T-helper 2 cell (primary cell): ENCODE data around the gene ELK4.

Experiments
- DNase-seq, 5 experiments: peaks; one replicate each; pipeline versions ENCODE4 v3.0.0 to v3.0.0-alpha.2; 2012 to 2022

The ELK4 gene

GRCh38 chr1:205626216-205626615 is 5.6 kb downstream of the ELK4 start:
- DNase-seq, result no peak

DNA sequence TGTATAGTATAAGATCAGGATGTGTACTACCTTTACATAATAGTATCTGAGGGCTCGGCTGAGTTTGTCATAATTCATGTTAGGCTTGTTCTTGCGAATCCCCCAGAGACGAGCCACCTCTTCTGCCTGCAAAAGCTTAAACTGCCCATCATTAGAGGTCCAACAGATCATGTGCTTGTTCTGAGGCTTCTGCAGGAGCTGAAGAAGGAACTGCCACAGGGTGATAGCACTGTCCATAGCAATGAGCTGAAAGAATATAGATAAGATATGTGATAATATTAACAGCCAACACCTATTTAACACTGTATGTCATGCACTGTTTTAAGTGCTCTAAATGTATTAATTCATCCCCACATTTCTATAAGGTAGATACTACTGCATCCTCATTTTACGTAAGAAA is 8.2 kb downstream of the ELK4 start:
- DNase-seq, result no peak

DNA sequence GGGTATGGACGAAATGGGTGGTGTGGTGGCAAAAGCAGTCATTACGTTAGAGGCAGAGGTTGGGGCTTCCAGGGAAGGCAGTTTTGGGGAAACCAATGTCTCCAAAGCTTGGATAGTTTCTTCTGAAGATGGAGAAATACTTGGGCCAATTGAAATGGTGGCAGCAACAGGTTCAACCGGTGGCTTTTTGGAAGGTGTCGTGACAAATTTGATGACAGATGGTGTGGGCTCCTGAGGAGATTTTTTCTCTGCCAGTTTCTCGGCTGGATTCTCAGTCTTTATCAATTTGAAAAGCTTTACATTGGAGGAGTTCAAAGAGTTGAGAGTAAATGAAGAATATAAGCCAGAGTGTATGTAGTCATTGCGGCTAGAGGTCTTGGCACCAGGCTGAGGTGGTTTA is 11.5 kb downstream of the ELK4 start:
- DNase-seq, result no peak

GRCh38 chr1:205619376-205619775 is 12.4 kb downstream of the ELK4 start:
- DNase-seq, result no peak

- no peak for DNase-seq
Measured at GRCh38 chr1:205616563-205617293, 15.1 kb downstream of the ELK4 start.

GRCh38 chr1:205615789-205616188 is 16.0 kb downstream of the ELK4 start:
- DNase-seq, result no peak

DNA sequence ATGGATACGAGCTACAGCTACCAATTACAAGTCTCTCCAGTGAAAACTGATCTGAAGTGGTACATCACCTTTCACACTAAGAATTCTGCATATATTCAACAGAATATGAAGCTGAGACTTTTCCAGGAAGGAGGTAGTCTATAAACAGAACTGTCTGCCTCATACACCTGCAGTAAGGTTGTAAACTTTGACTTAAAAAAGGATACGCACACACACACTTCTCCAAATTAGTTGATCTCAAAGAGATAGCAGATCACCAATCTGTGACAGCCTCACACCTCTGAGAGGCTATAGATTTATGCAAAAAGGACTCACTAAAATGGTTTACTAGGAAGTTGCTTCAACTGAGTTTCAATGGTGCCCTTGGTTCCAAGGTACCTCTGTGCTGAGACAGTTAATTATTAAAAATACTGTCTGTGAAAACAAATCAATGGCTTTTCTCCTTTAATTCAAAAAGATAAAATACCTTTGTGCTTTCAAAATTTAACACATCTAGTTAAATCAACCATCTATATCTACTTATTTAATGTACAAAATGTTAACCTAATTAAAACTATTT is 17.9 kb downstream of the ELK4 start:
- no peak for DNase-seq

DNA sequence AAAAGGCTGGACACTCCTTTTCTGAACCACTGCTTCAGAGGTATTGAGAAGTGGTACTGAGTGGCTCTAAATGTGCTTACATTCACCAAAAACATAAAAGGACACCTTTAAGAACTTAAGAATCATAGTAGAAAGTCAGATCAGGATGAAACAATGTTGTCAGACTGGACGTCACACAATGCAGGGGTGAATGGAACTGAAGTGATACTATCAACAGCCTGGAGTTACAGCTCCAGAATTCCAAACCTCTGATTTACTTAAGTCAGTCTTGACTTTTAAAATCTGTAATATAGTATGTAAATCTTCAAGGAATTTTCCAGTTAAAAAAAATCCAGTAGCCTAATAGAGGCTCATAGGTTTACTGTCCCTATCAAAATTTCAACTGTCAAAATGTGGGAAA is 19.3 kb downstream of the ELK4 start:
- DNase-seq, result no peak

GRCh38 chr1:205612104-205612503 is 19.7 kb downstream of the ELK4 start:
- DNase-seq, result no peak

DNA sequence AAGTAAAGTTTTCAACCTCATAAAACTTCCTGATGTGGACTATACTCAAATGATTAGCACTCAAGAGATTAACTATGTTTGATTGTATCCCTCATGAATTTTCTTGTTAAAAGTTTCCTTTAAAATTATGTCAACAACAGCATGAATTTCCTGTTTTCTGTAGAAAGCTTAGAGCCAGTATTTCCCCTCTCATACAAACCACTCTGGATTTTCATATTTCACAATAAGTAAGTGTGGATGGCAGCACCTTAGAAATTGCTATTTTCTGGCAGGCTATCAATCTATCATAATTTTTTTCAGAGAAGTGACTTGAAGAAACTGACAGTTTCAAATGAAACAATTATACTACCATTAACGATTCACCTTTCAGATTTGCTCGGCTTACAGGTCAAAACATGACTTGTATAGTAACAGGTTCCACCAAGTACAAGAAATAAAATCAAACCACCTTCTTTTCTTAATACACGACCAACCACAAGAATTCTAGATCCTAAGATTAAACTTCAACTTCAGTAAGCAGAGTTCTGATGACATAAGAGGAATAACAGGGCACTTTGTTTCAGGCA is 20.8 kb downstream of the ELK4 start:
- peak in 1 of 5 experiments; percentile 46 for DNase-seq

DNA sequence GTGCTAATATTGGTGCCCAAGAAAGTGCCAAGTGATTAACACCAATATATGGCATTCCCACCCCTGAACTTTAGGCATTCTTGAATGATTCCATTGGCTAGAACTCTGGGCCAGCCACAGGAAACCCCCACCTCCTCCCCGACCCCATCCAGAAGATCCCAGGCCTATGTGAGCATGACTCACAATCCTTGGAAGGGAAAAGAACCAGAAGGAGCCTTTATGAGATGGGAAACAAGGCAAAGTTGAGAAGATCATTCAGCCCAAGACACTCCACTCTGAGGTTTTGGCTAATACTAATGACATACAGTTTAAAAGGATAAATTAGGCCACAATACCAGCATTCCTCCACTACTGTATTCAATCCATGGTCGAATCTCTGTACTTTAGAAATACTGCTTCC is 21.8 kb downstream of the ELK4 start:
- DNase-seq, result no peak

DNA sequence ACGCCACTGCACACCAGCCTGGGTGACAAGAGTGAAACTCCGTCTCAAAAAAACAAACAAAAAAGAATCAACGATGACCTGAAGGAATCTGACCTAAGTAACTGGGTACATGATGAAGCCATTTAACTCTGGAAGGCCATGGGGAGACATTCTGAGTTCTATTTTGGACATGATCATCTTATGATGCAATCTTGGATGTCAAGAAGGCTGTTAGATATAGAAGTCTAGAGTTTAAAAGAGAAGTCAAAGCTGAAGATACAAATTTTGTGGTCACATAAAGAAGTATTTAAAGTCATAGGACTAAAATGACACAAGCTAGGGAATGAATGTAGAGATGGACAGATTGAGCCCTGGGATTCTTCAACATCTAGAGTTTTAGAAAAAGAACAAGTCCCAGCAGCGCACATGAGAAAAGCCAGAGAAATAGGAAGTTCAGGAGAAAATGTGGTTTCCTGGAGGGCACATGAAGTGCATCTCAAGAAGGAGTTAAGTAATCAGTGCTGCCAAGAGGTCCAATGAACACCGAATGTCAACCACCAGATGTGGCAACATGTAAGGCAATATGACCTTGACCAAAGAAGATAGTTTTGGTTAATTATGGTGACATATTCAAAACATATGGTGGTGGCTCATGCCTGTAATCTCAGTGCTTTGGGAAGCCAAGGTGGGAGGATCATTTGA is 26.8 kb downstream of the ELK4 start:
- DNase-seq, result no peak

DNA sequence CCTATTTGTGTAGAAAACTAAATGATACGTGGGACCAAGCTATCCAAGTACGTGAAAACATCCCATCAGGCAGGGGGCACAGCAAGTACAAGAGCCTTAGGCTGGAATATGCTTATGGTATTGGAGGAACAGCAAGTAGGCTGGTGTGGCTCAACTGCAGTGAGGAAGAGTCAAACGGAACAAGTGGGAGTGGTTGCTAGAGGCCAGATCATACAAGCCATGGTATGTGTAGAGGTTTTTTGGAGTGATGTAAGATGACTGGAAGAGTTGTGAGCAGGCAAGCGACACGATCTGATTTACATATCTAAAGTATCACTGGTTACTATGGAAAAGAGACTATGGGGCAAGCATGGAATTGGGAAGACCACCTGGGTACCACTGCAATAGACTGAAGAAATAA is 27.8 kb downstream of the ELK4 start:
- no peak for DNase-seq

DNA sequence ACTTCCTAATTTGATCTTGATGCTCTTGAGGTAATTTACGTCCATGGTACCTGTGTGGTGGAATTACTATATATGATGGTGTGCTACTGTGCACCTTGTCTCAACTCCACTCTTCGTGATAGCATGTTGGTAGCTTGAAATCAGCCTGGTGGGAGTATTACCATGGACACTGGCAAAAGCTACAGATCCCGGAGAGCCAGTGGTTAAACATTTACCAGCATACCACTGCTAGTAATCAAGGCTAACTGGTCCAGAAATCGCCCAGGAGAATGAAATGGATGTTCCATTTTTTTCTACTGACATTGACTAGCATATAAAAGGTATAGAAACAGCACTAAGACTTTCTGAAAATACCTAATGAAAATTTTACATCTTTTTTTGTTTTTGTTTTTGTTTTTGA is 30.6 kb downstream of the ELK4 start:
- DNase-seq, result no peak

DNA sequence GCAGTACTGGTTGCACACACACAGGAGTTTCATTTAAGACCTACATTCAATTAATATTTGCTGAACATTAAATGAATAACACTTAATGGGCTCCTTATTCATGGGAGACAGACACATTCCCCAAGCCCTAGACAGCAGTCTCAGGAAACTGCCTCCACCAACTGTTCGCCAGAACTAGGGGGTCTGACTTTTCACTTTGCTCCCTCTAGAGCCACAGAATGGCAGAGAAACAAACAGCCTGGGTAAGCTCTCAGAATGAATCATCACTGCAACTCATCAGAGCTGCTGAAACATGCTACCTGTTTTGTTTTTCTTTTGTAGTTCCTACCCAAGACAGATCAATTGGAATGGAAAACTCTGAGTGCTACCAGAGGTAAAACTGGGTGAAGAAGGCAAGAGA is 31.7 kb downstream of the ELK4 start:
- peak in 1 of 5 experiments; percentile 75 for DNase-seq

DNA sequence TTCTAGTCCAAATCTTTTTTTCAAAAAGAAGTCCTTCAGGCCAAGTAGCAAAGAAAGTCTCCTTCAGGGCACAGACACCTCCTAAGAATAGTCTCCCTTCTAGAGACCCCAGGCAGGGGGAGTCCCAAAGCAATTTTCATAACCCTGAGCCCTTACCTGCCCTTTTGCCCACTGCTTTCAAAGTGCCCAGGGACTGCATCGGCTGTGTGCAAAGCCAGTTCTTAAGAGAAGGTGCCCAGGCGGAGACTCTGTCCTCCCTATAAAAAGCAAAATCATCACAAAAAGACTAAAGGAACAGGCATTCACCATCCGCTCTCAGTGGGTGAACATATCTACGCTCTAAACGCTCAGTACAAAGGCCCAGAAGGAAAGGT is 32.2 kb downstream of the ELK4 start:
- no peak for DNase-seq

DNA sequence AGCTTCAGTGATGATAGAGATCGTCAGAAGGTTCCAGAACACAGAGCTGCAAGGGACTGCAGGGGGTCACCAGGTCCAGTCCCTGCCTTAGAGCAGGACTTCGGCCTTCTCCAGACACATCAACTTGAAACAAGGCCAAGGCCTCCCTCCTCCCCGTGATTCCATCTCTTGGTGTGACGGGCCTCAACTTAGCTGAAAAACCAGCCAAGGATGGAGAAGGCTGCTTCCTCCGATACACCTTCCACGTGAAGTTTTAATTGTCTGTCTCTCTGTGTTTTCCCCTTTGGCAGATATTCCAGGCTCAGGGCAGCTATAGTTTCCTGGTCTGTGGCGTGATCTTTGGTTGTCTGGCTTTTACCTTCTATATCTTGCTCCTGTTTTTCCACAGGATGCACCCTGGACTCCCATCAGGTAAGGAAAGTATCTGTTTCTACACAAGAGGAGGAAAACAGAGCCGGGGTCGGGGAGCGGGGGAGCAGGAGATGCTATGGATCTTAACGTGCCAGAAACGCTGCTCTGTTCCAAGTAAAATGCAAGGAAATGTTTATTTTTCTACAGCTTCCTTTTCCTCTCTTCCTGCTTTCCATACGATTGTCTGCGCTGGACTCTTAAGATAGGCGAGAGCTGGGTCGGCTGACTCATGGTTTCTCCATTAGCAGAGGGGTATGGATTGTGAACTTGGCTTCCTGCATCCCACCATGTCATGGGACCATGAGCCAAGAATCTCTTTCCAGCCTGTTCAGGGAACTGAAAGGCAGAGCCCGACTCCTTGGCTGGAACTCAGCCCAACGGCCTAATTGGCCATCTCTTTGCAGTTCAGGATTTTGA is 32.8 kb downstream of the ELK4 start:
- no peak for DNase-seq

GRCh38 chr1:205597691-205598314 is 34.0 kb downstream of the ELK4 start:
- DNase-seq, result no peak

GRCh38 chr1:205596876-205597275 is 34.9 kb downstream of the ELK4 start:
- no peak for DNase-seq

DNA sequence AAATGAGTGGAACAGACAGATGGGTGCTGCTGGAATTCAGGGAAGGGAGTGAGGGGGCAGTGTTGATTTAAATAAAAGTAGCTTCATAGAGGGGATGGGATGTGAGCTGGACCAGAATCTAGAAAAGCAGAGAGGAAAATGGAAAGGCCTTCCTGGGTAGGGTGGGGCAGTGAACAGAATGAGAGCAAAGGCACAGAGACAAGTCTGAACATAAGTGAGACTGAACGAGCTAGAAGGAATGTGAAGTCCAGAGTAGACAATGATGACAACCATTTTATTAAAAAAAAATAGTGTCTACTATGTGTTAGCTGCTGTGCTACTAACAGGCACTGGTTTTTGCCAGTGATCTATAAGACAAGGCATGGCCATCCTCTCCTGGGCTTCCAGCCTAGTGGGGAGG is 36.0 kb downstream of the ELK4 start:
- no peak for DNase-seq

- no peak for DNase-seq
Measured at GRCh38 chr1:205595435-205595834, 36.4 kb downstream of the ELK4 start.

DNA sequence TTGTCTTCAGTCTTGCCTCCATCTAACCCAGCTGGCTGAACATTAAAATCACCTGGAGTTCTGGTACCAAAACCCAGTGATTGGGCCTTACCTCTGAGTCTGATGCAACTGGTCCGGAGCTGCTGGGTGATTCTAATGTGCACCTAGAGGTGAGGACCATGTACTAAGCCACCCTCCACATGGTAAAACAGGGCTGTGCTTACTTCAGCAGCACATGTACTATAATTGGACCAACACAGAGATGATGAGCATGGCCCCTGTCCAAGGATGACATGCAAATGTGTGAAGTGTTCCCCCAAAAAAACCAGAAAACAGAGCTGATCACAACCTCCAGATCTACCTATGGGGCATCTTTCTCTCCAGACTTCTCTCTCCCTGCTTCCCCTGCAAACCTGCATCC is 37.0 kb downstream of the ELK4 start:
- DNase-seq, result no peak

DNA sequence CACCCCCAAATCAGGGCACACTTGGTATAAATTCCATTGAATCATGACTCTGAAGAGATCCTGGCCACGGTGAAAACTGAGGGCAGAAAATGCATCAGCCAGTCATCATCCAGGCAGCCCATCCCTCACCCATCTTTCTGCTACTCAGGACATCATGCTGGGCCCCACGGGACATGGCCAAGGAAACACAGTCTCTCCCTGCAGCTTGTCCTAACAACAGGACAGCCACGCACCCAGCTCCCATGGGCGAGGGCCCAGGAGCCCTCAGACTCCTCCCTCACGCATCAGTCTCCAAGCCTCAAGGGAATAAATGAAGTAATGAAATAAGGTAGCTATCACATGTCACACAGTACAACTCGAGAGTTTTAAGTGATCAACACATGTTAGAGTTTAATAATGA is 37.8 kb downstream of the ELK4 start:
- no peak for DNase-seq
